NCI-H2107 (cell line): ENCODE measurements around the gene SWSAP1.

Experiments
- DNase-seq: peaks from one replicate; lab custom pipeline; 2025; lab: John Stamatoyannopoulos, UW

Gene SWSAP1

GRCh38 chr19:11414544-11414943, 40.1 kb downstream of the SWSAP1 start:
- DNase-seq: no peak

- no peak for DNase-seq
Observed at GRCh38 chr19:11416346-11417052, 42.0 kb downstream of the SWSAP1 start.

GRCh38 chr19:11418094-11418548, 43.7 kb downstream of the SWSAP1 start:
- no peak for DNase-seq

- DNase-seq: no peak
Observed at GRCh38 chr19:11418549-11419506, 44.4 kb downstream of the SWSAP1 start, which contains the start of gene RGL3. RGL3 (minus strand) TSS chr19:11419314; CDS start chr19:11419278, 36 bp downstream.

- DNase-seq: no peak
Observed at GRCh38 chr19:11420429-11421370, 46.2 kb downstream of the SWSAP1 start.

- no peak for DNase-seq
Observed at GRCh38 chr19:11421371-11422098, 47.1 kb downstream of the SWSAP1 start.

GRCh38 chr19:11422163-11423065, 47.9 kb downstream of the SWSAP1 start:
- no peak for DNase-seq

- no peak for DNase-seq
Observed at GRCh38 chr19:11423164-11423790, 48.8 kb downstream of the SWSAP1 start.

- DNase-seq: no peak
Observed at GRCh38 chr19:11423791-11424181, 49.3 kb downstream of the SWSAP1 start.
